WI38 (cell line): ENCODE data around the gene SHC2.

Source experiments
- H3K4me3 ChIP-seq: 2 replicates; pipeline ENCODE4 v1.5.1; 2011; ENCODE audit warnings: low read depth, mild to moderate bottlenecking, control low read depth, low read length
- CTCF ChIP-seq: IDR thresholded peaks from 2 replicates; pipeline ENCODE4 v1.5.1; 2012; ENCODE audit warnings: low read depth, mild to moderate bottlenecking, control low read depth, low read length

The SHC2 gene

GRCh38 chr19:495402-496111 is 34.7 kb upstream of the SHC2 start:
- H3K4me3 ChIP-seq = no peak overlapping the region
- peak; percentile 78 for TF ChIP-seq CTCF

- no peak for TF ChIP-seq CTCF
- H3K4me3 ChIP-seq = no peak overlapping the region
Observed at GRCh38 chr19:495081-495401, 34.2 kb upstream of the SHC2 start.

- TF ChIP-seq CTCF = no peak
- H3K4me3 ChIP-seq = no peak overlapping the region
Observed at GRCh38 chr19:494171-495080, 33.6 kb upstream of the SHC2 start.

- H3K4me3 ChIP-seq = no peak overlapping the region
- no peak for TF ChIP-seq CTCF
Observed at GRCh38 chr19:493391-494170, 32.7 kb upstream of the SHC2 start.

- no peak for TF ChIP-seq CTCF
- no peak overlapping the region for H3K4me3 ChIP-seq
Observed at GRCh38 chr19:492091-492531, 31.3 kb upstream of the SHC2 start.

- H3K4me3 ChIP-seq = no peak overlapping the region
- no peak for TF ChIP-seq CTCF
Observed at GRCh38 chr19:491146-491741, 30.4 kb upstream of the SHC2 start.
